ENCODE data around the gene TNPO1.

GRCh38 chr5:72837524-72838096 lies 21.1 kb downstream of the TNPO1 start:
- TF ChIP-seq CTCF (IDR thresholded peaks at IDR 0.05) (no peak), POLR2A (IDR thresholded peaks at IDR 0.05) (no peak), POLR2AphosphoS5 (IDR thresholded peaks at IDR 0.05; ENCODE audit: insufficient read depth in 1 of 2, low read depth in 1 of 2) (no peak)
